Omental fat pad (tissue), 4 donors: ENCODE measurements around the gene KIN. TPM values are rescaled to one million over a fixed set of nuclear protein-coding genes. Genes with fewer than 3 reads are reported as not detected.

Experiments used
- ATAC-seq: fragments of 150-250 bp; one replicate; pipeline ENCODE4 v1.9.1; 2016; ENCODE audit warnings: mild to moderate bottlenecking, moderate library complexity; ENCODE audit not compliant: low FRiP score
- DNase-seq: peaks from one replicate; pipeline ENCODE4 v3.0.0-alpha.2; 2019; ENCODE audit warnings: low spot score
- total RNA-seq, 4 donors: library from RNA; depleted of rRNA; stranded (reverse); fragments of >200 nt; gene quantifications; one replicate each; pipeline ENCODE4 v1.1.0, GENCODE V29; 2016
- TF ChIP-seq, protein P1 (sequence below), 3 donors: fragments of 450-650 bp; IDR thresholded peaks; one replicate each; pipeline ENCODE4 v1.5.1; 2016 to 2017; ENCODE audit warnings: antibody characterized with exemption in 3 of 3, mild to moderate bottlenecking in 3 of 3, moderate library complexity in 2 of 3

KIN gene
- total RNA-seq, 4 donors from 2014 or later, result 3.6 to 8.7 (median 7.3) TPM

DNA sequence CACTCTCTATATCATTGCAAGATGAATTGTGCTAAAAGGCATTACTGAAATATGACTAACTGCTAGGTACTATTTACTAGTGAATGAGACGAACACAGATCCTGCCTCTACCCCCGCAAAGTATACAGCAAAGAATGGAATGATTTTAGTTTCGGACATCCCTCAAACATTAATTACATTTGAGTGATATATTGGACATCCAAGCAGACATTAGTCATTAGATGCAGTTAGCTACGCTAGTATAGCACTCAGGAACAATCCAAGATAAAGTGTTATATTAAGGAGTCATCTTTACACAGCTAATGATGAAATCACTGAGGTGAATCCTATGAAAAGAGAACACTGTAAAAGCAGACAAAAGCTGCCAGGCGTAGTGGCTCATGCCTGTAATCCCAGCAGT, 23.2 kb upstream of the KIN start:
- ATAC-seq, result no peak
- TF ChIP-seq, protein P1, sequence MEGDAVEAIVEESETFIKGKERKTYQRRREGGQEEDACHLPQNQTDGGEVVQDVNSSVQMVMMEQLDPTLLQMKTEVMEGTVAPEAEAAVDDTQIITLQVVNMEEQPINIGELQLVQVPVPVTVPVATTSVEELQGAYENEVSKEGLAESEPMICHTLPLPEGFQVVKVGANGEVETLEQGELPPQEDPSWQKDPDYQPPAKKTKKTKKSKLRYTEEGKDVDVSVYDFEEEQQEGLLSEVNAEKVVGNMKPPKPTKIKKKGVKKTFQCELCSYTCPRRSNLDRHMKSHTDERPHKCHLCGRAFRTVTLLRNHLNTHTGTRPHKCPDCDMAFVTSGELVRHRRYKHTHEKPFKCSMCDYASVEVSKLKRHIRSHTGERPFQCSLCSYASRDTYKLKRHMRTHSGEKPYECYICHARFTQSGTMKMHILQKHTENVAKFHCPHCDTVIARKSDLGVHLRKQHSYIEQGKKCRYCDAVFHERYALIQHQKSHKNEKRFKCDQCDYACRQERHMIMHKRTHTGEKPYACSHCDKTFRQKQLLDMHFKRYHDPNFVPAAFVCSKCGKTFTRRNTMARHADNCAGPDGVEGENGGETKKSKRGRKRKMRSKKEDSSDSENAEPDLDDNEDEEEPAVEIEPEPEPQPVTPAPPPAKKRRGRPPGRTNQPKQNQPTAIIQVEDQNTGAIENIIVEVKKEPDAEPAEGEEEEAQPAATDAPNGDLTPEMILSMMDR (IDR thresholded peaks at IDR 0.05), result no peak
- DNase-seq, result no peak

DNA sequence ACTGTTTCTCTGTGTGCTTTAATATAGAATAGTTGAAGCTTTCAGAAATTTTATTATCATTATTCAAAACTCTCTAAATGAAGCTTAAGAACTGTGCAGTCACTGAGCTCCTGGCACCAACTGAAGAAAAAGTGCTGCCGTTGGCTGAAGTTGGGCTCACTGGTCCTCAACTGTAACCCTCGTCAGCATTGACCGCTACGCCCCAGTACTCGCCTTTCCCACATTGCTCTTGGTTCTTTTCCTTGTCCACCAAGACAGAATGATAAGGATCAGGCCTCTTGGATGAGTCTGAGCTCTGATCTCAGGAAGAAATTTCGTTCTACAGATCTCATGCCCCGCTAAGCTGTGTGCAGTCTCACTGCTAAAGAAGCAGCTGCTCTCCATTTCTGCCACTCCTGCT, 22.6 kb upstream of the KIN start:
- ATAC-seq (no peak), DNase-seq (no peak)
- TF ChIP-seq, protein P1 (IDR thresholded peaks at IDR 0.05), result no peak

DNA sequence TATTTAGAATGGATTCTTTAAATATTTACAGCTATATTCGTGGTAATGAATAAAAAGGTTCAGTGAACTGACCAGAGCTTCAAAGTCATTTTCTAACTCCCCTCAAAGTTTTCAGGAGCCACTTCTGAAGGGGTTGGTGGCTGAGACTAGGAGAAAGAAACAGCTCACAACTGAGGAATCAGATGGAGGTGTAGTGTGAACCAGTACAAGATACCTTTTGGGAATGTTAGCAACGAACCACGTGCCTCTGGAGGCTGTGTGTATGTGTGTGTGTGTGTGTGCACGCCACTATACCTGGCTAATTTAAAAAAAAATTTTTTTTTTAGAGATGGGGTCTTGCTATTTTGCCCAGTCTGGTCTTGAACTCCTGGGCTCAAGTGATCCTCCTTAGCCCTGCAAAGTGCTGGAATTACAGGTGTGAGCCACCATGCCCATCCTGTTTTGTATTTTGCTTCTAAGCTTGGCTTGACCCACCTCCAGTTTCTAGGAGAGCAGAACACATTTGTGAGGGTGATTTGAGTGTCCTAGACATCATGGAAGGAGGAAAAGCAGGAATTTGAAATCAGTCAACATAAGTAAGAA, 21.0 kb upstream of the KIN start:
- no peak for ATAC-seq
- TF ChIP-seq, protein P1 (IDR thresholded peaks at IDR 0.05), result no peak
- no peak for DNase-seq

DNA sequence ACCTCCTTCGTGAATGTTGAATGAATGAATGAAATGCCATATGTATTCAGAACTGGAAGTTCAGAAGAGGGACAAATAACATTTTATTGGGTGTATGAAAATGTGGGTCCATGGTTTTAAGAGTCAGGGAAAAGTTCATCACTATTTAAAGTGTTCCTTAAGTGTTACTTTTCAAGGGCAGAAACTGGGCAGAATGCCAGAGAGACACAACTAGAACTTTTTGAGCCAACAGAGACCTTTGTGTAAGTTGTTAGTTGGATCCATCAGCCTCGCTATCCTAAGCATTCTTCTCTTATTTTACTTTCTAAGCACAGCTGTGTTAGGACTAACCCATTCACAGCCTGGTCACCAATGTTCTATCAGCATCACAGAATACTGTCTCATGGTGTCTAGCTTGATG, 16.9 kb upstream of the KIN start:
- DNase-seq (no peak), ATAC-seq (no peak)
- TF ChIP-seq, protein P1 (IDR thresholded peaks at IDR 0.05), result no peak

DNA sequence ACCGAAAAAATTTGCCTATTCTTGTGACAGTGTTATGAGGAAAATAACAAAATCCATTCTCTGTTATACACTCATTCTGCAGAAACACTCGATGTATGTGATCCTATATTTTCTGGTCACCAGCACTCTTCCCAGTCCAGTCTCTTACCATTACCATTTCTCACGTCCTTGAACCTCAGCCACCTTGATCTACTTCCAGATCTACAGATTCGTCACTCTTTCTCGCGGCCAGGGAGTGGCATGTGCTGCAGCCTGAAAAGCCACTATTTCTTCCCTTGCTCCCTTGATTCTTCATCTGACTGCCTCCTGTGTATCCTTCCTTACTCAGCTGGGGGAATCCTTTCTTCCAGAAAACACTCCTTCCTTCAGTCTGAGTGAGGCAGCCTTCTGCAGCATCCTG, 16.4 kb upstream of the KIN start:
- DNase-seq (no peak), ATAC-seq (no peak)
- TF ChIP-seq, protein P1 (IDR thresholded peaks at IDR 0.05), result no peak

DNA sequence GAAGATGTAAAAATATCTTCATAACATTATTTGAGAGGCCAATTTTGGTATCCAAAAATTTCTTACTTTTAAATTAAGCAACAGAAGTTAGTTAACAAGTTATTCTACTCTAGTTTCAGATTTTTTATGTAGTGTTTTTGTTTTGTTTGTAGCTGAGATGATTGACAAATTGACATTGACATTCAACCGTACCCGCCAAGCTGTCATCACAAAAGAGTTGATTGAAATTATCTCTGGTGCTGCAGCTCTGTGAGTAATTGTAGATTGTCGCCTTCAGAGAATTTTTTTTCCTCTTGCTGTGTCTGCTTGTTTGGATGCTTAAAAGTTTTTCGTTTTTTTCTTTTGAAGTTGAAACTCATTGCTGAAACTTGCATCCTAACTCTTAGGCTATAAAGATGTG, 14.8 kb upstream of the KIN start:
- DNase-seq (no peak), ATAC-seq (no peak)
- TF ChIP-seq, protein P1 (IDR thresholded peaks at IDR 0.05), result no peak

DNA sequence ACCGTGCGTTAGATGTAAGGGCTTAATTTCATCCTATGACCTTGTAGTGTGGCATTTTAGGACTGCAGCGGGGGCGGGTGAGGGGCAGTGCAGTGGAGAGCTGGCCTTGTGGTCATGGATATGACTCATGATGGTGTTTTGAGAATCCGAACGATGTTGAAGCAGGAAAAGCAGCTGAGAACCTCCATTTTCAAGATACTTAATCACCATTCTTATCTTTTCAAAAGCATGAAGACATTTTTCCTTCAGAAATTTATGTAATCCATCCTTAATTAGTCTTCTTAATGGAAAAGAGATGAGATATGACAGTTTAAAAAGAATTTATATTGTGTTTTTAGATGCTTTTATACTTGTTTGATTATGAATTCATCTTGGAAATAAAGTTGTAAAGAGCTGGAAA, 9.8 kb upstream of the KIN start:
- DNase-seq (no peak), ATAC-seq (peak; percentile 73)
- TF ChIP-seq, protein P1 (IDR thresholded peaks at IDR 0.05), result no peak
